Esophagus squamous epithelium (tissue), 4 donors: ENCODE data around the gene ATP8A2.

Experiments used
- CTCF ChIP-seq, 6 experiments: fragments of 450-650 bp in 4 of 6; fragments of 200-600 bp in 2 of 6; sonication (generic) in 2 of 6; IDR thresholded peaks; one replicate each; pipeline ENCODE4 v1.5.1; 2016 to 2019; ENCODE audit warnings: antibody characterized with exemption in 6 of 6, mild to moderate bottlenecking in 4 of 6, moderate library complexity in 4 of 6
- POLR2A ChIP-seq, 4 donors: fragments of 450-650 bp; IDR thresholded peaks; one replicate each; pipeline ENCODE4 v1.6.1; 2017; ENCODE audit warnings: antibody characterized with exemption in 4 of 4, mild to moderate bottlenecking in 4 of 4, moderate library complexity in 3 of 4

- TF ChIP-seq CTCF (IDR thresholded peaks at IDR 0.05): no peak
- TF ChIP-seq POLR2A (IDR thresholded peaks at IDR 0.05): no peak
These were observed 562.4 kb downstream of the ATP8A2 start for GRCh38 chr13:25934127-25934526.
